Measurements from ENCODE around the gene ZNF205.
A peak's percentile ranks its signal among the peaks of the same experiment; 100 is the strongest.
"Not testable (repeated sequence)": the region's sequence is repeated elsewhere in the genome, so short reads cannot be mapped to it uniquely, and the experiment has no call there.

Gene ZNF205

GRCh38 chr16:3112058-3112880, at the start of gene ZNF205:
Gene ZNF205 (plus strand): TSS chr16:3112586. CDS start chr16:3113431, 845 bp downstream.
- no peak for DNase-seq

- DNase-seq, result no peak
Measured at GRCh38 chr16:3063625-3064386, 48.6 kb upstream of the ZNF205 start.

GRCh38 chr16:3065069-3065741, 47.2 kb upstream of the ZNF205 start, which contains the start of gene IL32:
Gene IL32 (plus strand): TSS chr16:3065640. CDS start chr16:3065812, 172 bp downstream.
- peak; percentile 74 for DNase-seq

GRCh38 chr16:3065742-3066439, 46.5 kb upstream of the ZNF205 start:
- no peak for DNase-seq

DNA sequence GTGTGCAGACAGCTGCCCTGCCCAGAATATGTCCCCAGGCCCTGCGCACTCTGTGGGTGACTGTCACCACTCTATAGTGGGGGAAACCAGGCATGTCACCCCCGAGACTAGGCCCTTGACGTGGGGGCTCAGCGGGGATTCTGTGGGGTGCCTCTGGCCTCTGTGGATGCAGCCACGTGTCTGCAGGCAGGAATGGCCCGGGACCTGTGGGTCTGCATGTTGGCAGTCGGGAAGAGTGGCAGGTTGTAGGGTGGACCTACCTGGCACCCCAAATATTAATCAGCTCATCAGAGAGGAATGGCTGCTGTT, 46.0 kb upstream of the ZNF205 start:
- no peak for DNase-seq

GRCh38 chr16:3068487-3068886, 43.9 kb upstream of the ZNF205 start:
- DNase-seq, result no peak

- not testable (repeated sequence) for DNase-seq
Measured at GRCh38 chr16:3069146-3069545, 43.2 kb upstream of the ZNF205 start.

DNA sequence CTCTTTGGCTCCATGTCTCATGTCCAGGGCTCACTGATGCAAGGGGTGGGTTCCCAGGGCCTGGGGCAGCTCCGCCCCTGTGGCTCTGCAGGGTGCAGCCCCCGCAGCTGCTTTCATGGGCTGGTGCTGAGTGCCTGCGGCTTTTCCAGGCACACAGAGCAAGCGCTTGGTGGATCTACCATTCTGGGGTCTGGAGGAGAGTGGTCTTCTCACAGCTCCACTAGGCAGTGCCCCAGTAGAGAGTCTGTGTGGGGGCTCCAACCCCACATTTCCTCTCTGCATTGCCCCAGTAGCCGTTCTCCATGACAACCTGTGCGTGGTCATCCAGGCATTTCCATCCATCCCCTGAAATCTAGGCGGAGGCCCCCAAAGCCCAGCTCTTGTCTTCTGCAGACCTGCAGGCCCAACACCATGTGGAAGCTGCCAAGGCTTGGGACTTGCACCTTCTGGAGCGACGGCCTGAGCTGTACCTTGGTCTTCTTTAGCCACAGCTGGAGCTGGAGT, 41.7 kb upstream of the ZNF205 start:
- DNase-seq, result no peak

GRCh38 chr16:3071655-3072054, 40.7 kb upstream of the ZNF205 start:
- DNase-seq, result no peak

DNA sequence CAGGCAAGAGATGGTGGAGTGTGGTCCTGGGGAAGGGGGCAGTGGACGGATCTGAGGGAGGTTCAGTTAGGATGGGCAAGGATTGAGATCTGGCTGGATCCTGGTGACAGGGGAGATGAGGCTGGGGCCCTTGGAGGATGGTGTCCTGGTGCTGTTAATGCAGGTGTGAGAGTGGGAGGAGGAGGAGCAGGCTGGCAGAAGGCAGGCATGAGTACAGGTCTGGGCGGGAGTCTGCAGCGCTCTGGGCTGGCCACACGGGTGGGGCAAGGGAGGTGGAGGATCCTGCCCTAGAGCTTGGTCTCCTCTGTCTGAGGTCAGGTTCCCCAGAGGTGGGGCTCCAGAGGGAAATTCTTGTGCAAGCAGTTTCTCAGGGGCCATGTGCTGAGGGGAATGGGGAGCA, 40.2 kb upstream of the ZNF205 start:
- not testable (repeated sequence) for DNase-seq

GRCh38 chr16:3072576-3073263, 39.7 kb upstream of the ZNF205 start:
- DNase-seq, result not testable (repeated sequence)

DNA sequence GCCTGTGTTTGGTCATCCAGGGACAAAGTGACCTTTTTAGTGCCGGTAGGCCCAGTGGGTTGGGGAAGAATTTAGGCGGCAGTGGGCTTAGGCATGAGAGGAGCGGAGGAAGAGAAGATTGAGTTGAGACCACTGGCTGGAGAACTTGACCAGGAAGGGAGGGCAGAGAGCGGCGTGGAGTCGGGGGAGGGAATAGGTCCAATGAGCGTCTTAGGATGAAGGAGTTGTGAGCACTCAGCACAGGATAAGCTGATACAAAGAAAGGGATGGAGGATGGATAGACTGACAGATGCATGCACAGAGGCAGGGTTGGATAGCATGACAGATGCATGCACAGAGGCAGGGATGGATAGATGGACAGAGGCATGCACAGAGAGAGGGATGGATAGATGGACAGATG, 38.9 kb upstream of the ZNF205 start:
- no peak for DNase-seq

GRCh38 chr16:3074860-3075522, 37.4 kb upstream of the ZNF205 start:
- DNase-seq, result peak; percentile 85

GRCh38 chr16:3075523-3075915, 36.9 kb upstream of the ZNF205 start:
- no peak for DNase-seq

- not testable (repeated sequence) for DNase-seq
Measured at GRCh38 chr16:3075946-3076345, 36.4 kb upstream of the ZNF205 start.

- no peak for DNase-seq
Measured at GRCh38 chr16:3076577-3076976, 35.8 kb upstream of the ZNF205 start.

GRCh38 chr16:3080024-3080423, 32.4 kb upstream of the ZNF205 start:
- no peak for DNase-seq

DNA sequence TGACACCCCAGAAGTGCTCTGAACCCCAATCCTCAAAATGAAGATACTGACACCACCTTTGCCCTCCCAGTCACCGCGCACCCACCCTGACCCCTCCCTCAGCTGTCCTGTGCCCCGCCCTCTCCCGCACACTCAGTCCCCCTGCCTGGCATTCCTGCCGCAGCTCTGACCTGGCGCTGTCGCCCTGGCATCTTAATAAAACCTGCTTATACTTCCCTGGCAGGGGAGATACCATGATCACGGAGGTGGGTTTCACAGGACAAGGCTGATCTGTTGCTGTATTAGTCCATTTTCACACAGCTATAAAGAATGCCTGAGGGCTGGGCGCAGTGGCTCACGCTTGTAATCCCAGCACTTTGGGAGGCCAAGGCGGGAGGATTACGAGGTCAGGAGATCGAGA, 30.4 kb upstream of the ZNF205 start:
- DNase-seq, result not testable (repeated sequence)

- not testable (repeated sequence) for DNase-seq
Measured at GRCh38 chr16:3083408-3083807, 29.0 kb upstream of the ZNF205 start.

- DNase-seq, result no peak
Measured at GRCh38 chr16:3084491-3084890, 27.9 kb upstream of the ZNF205 start.

- DNase-seq, result no peak
Measured at GRCh38 chr16:3084969-3085670, 27.3 kb upstream of the ZNF205 start.
